HepG2 (cell line): ENCODE data around the gene CAPN12. TPM values are rescaled to one million over a fixed set of nuclear protein-coding genes. Genes with fewer than 3 reads are reported as not detected.

Experiments
- ARNTL ChIP-seq: sonication (generic); formaldehyde crosslinking; IDR thresholded peaks from 2 replicates; pipeline ENCODE4 v1.4.0; 2020; ENCODE audit warnings: mild to moderate bottlenecking, missing genetic modification reagents
- ATAD3A ChIP-seq: sonication (generic); formaldehyde crosslinking; IDR thresholded peaks from 2 replicates; pipeline ENCODE4 v1.4.0; 2020; ENCODE audit warnings: missing genetic modification reagents
- CREM ChIP-seq, 2 experiments: sonication (generic) in 1 of 2; formaldehyde crosslinking in 1 of 2; IDR thresholded peaks; 2 replicates each; pipeline versions ENCODE4 v1.4.0 to v1.6.1; 2016 to 2020; ENCODE audit warnings: antibody characterized with exemption in 1 of 2, mild to moderate bottlenecking in 1 of 2, missing genetic modification reagents in 1 of 2
- HMGA1 ChIP-seq: sonication (generic); formaldehyde crosslinking; conservative IDR thresholded peaks from 2 replicates; pipeline ENCODE4 v1.4.0; 2020; ENCODE audit warnings: missing genetic modification reagents
- HNF4G ChIP-seq, 2 experiments: sonication (generic) in 1 of 2; formaldehyde crosslinking in 1 of 2; IDR thresholded peaks; 2 replicates each; pipeline versions ENCODE4 v1.4.0 to v1.6.1; 2011 to 2020; ENCODE audit warnings: borderline replicate concordance in 2 of 2, low read depth in 2 of 2, mild to moderate bottlenecking in 2 of 2, low read length in 1 of 2, missing genetic modification reagents in 1 of 2, moderate library complexity in 1 of 2
- JDP2 ChIP-seq: sonication (generic); formaldehyde crosslinking; IDR thresholded peaks from 2 replicates; pipeline ENCODE4 v1.8.1; 2022; ENCODE audit warnings: missing genetic modification reagents, borderline replicate concordance
- JUN ChIP-seq: sonication (generic); formaldehyde crosslinking; IDR thresholded peaks from 2 replicates; pipeline ENCODE4 v1.4.0; 2020; ENCODE audit warnings: mild to moderate bottlenecking, missing genetic modification reagents
- PCBP2 ChIP-seq: fragments of 200-400 bp; formaldehyde crosslinking; optimal IDR thresholded peaks from 2 replicates; pipeline ENCODE3; 2018; ENCODE audit warnings: low read length, low read depth; ENCODE audit not compliant: poor library complexity, severe bottlenecking
- RFX3 ChIP-seq: IDR thresholded peaks from 2 replicates; pipeline ENCODE4 v1.6.1; 2016; ENCODE audit warnings: missing biosample characterization, missing genetic modification reagents
- SAP130 ChIP-seq: IDR thresholded peaks from 2 replicates; pipeline ENCODE4 v1.6.1; 2016; ENCODE audit warnings: low read depth
- SIX4 ChIP-seq: sonication (generic); formaldehyde crosslinking; IDR thresholded peaks from 2 replicates; pipeline ENCODE4 v1.4.0; 2020; ENCODE audit warnings: missing genetic modification reagents
- SUZ12 ChIP-seq: fragments of 150-350 bp; IDR thresholded peaks from 2 replicates; pipeline ENCODE4 v1.6.1; 2014; ENCODE audit warnings: low read depth, low read length
- TERF1 ChIP-seq: sonication (generic); formaldehyde crosslinking; IDR thresholded peaks from 2 replicates; pipeline ENCODE4 v1.8.0; 2022; ENCODE audit warnings: mild to moderate bottlenecking, missing genetic modification reagents, moderate library complexity
- ZBTB21 ChIP-seq: sonication (generic); formaldehyde crosslinking; IDR thresholded peaks from 2 replicates; pipeline ENCODE4 v1.4.0; 2020; ENCODE audit warnings: missing genetic modification reagents
- ZBTB44 ChIP-seq: sonication (generic); formaldehyde crosslinking; IDR thresholded peaks from 2 replicates; pipeline ENCODE4 v1.4.0; 2020; ENCODE audit warnings: missing genetic modification reagents
- ZC3H13 ChIP-seq: sonication (generic); formaldehyde crosslinking; IDR thresholded peaks from 2 replicates; pipeline ENCODE4 v1.8.1; 2023; ENCODE audit warnings: mild to moderate bottlenecking, missing genetic modification reagents, moderate library complexity
- ZNF136 ChIP-seq: sonication (generic); formaldehyde crosslinking; IDR thresholded peaks from 2 replicates; pipeline ENCODE4 v1.8.1; 2022; ENCODE audit warnings: low read depth, mild to moderate bottlenecking, moderate library complexity, missing genetic modification reagents
- ZNF264 ChIP-seq: sonication (generic); formaldehyde crosslinking; IDR thresholded peaks from 2 replicates; pipeline ENCODE4 v1.4.0; 2020; ENCODE audit warnings: missing genetic modification reagents
- ZNF431 ChIP-seq: sonication (generic); formaldehyde crosslinking; IDR thresholded peaks from 2 replicates; pipeline ENCODE4 v1.9.0; 2022; ENCODE audit warnings: missing genetic modification reagents, low read depth, mild to moderate bottlenecking, borderline replicate concordance
- ZNF614 ChIP-seq: IDR thresholded peaks from 2 replicates; pipeline ENCODE4 v1.6.1; 2018; ENCODE audit warnings: missing biosample characterization, missing genetic modification reagents, inconsistent platforms, borderline replicate concordance
- polyA plus RNA-seq, 8 experiments: library from polyadenylated mRNA; depleted of rRNA in 3 of 8; stranded (reverse) in 7 of 8; unstranded in 1 of 8; fragments of >200 nt; fragmentation: Illumina TruSeq in 4 of 8; extraction: Trizol in 4 of 8; gene quantifications; 2 replicates each; pipeline versions ENCODE4 v1.2.1 to v1.2.3, GENCODE V29; 2011 to 2016; ENCODE audit warnings: low read depth in 4 of 8, missing spikeins in 1 of 8, mixed read lengths in 1 of 8; ENCODE audit not compliant: insufficient read depth in 1 of 8
- total RNA-seq, 5 experiments: library from RNA; depleted of rRNA; stranded (reverse); fragments of >200 nt; fragmentation: Illumina TruSeq; extraction: Trizol; gene quantifications; 2 replicates each; pipeline ENCODE4 v1.2.3, GENCODE V29; 2016; ENCODE audit warnings: low read depth in 1 of 5
- TF ChIP-seq, protein P1 (sequence below): IDR thresholded peaks from 2 replicates; pipeline ENCODE4 v1.6.1; 2016; ENCODE audit warnings: control low read depth
- TF ChIP-seq, protein P2 (sequence below): sonication (generic); formaldehyde crosslinking; IDR thresholded peaks from 2 replicates; pipeline ENCODE4 v1.9.0; 2022; ENCODE audit warnings: missing genetic modification reagents, mild to moderate bottlenecking, borderline replicate concordance
- TF ChIP-seq, protein P3 (sequence below): sonication (generic); formaldehyde crosslinking; IDR thresholded peaks from 2 replicates; pipeline ENCODE4 v1.8.0; 2022; ENCODE audit warnings: mild to moderate bottlenecking, missing genetic modification reagents, moderate library complexity

CAPN12 gene
- total and polyA plus RNA-seq, 2 of the 13 experiments (the other 11 are each of a cell fraction or from before 2014, with no cell fraction given): 1.6 to 13.6 TPM

GRCh38 chr19:38685666-38686529, 58.4 kb downstream of the CAPN12 start (continued):
- TF ChIP-seq, protein P1, sequence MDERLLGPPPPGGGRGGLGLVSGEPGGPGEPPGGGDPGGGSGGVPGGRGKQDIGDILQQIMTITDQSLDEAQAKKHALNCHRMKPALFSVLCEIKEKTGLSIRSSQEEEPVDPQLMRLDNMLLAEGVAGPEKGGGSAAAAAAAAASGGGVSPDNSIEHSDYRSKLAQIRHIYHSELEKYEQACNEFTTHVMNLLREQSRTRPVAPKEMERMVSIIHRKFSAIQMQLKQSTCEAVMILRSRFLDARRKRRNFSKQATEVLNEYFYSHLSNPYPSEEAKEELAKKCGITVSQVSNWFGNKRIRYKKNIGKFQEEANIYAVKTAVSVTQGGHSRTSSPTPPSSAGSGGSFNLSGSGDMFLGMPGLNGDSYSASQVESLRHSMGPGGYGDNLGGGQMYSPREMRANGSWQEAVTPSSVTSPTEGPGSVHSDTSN: no peak
- peak; percentile 96 for TF ChIP-seq SIX4 (CRISPR knock-in tag)
- no peak for TF ChIP-seq ATAD3A (CRISPR knock-in tag)
- no peak for TF ChIP-seq ZC3H13 (CRISPR knock-in tag)
- TF ChIP-seq ZNF614 (CRISPR knock-in tag): 0 out of 2 replicates have a peak, but pooled peaks have one; percentile 38
- TF ChIP-seq ARNTL (CRISPR knock-in tag): 0 out of 2 replicates have a peak, but pooled peaks have one; percentile 64
- TF ChIP-seq, protein P2, sequence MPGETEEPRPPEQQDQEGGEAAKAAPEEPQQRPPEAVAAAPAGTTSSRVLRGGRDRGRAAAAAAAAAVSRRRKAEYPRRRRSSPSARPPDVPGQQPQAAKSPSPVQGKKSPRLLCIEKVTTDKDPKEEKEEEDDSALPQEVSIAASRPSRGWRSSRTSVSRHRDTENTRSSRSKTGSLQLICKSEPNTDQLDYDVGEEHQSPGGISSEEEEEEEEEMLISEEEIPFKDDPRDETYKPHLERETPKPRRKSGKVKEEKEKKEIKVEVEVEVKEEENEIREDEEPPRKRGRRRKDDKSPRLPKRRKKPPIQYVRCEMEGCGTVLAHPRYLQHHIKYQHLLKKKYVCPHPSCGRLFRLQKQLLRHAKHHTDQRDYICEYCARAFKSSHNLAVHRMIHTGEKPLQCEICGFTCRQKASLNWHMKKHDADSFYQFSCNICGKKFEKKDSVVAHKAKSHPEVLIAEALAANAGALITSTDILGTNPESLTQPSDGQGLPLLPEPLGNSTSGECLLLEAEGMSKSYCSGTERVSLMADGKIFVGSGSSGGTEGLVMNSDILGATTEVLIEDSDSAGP (CRISPR knock-in tag): no peak
- peak; percentile 61; the same call in 1 of the 2 replicates for TF ChIP-seq HNF4G (IDR thresholded peaks at IDR 0.05; ENCODE audit: borderline replicate concordance, low read depth, low read length)
- no peak for TF ChIP-seq HNF4G (CRISPR knock-in tag; IDR thresholded peaks at IDR 0.05; ENCODE audit: borderline replicate concordance, low read depth)
- TF ChIP-seq CREM (IDR thresholded peaks at IDR 0.05): peak; percentile 11; the same call in 1 of the 2 replicates
- TF ChIP-seq CREM (CRISPR knock-in tag; IDR thresholded peaks at IDR 0.05): no peak
- TF ChIP-seq, protein P3, sequence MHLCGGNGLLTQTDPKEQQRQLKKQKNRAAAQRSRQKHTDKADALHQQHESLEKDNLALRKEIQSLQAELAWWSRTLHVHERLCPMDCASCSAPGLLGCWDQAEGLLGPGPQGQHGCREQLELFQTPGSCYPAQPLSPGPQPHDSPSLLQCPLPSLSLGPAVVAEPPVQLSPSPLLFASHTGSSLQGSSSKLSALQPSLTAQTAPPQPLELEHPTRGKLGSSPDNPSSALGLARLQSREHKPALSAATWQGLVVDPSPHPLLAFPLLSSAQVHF (CRISPR knock-in tag): no peak
- no peak for TF ChIP-seq TERF1 (CRISPR knock-in tag)
- no peak for TF ChIP-seq ZBTB44
- TF ChIP-seq SAP130: peak; percentile 48
- TF ChIP-seq JDP2: no peak
- TF ChIP-seq PCBP2: no peak
- no peak for TF ChIP-seq RFX3 (CRISPR knock-in tag)
- no peak for TF ChIP-seq ZNF431 (CRISPR knock-in tag)
- TF ChIP-seq ZNF264: no peak
- no peak for TF ChIP-seq ZBTB21 (CRISPR knock-in tag)
- TF ChIP-seq SUZ12: no peak
- TF ChIP-seq JUN: no peak
- no peak for TF ChIP-seq ZNF136 (CRISPR knock-in tag)
- no peak for TF ChIP-seq HMGA1 (CRISPR knock-in tag)
